Pancreas (tissue), 10 donors: ENCODE results near the gene FTO. TPM values are rescaled to one million over a fixed set of nuclear protein-coding genes. Genes with fewer than 3 reads are reported as not detected.

Experiments used
- ATAC-seq, 4 donors: fragments of 200-7000 bp; cut with Tn5 transposase; one replicate each; pipeline versions ENCODE4 v1.8.0 to v1.9.1; 2020; ENCODE audit warnings: mild to moderate bottlenecking in 4 of 4, moderate library complexity in 4 of 4
- DNase-seq, 6 donors: peaks; one replicate each; pipeline ENCODE4 v3.0.0-alpha.2; 2020
- FAIRE-seq: peaks from 2 replicates; lab custom pipeline; 2012; peaks lifted over from hg19 to GRCh38; lab: Jason Lieb, UNC
- H3K27ac ChIP-seq, 4 donors: fragments of 200-600 bp; sonication (generic); 1 replicate in 3 of 4; 2 replicates in 1 of 4; pipeline versions ENCODE4 v1.5.0 to v1.8.0; 2020
- H3K27me3 ChIP-seq, 4 donors: fragments of 200-600 bp; one replicate each; pipeline ENCODE4 v1.8.0; 2021
- H3K36me3 ChIP-seq, 3 donors: fragments of 200-600 bp; sonication (generic) in 1 of 3; one replicate each; pipeline versions ENCODE4 v1.5.0 to v1.8.0; 2020 to 2021
- H3K4me1 ChIP-seq, 3 donors: fragments of 200-600 bp; one replicate each; pipeline ENCODE4 v1.8.0; 2021
- H3K4me3 ChIP-seq, 4 donors: fragments of 200-600 bp; sonication (generic) in 2 of 4; one replicate each; pipeline versions ENCODE4 v1.5.0 to v1.8.0; 2020 to 2021
- H3K9me3 ChIP-seq, 4 donors: fragments of 200-600 bp; one replicate each; pipeline ENCODE4 v1.8.0; 2021
- CTCF ChIP-seq, 4 donors: fragments of 200-600 bp; sonication (generic) in 3 of 4; IDR thresholded peaks; one replicate each; pipeline versions ENCODE4 v1.5.0 to v1.8.0; 2021; ENCODE audit warnings: antibody characterized with exemption in 4 of 4
- WGBS, 2 donors: extraction: QIAGEN DNeasy Blood & Tissue Kit; methylation state at CpG; one replicate each; pipeline ENCODE4 v1.1.7; 2013; 5-methylcytosine and 5-hydroxymethylcytosine counted together
- intact Hi-C, 3 donors: fragments of 100-400 bp; cut with DNase I; formaldehyde crosslinking; loops; one replicate each; pipeline versions ENCODE4 v1.11.1 to v1.14.2; 2022
- polyA plus RNA-seq, 2 donors: library from polyadenylated mRNA; stranded (reverse); fragments of 200-250 nt; gene quantifications; one replicate each; pipeline ENCODE4 v1.2.3, GENCODE V29; 2013
- total RNA-seq, 6 donors: library from RNA; stranded (reverse); fragmentation: NEBNext Ultra II Directional in 4 of 6; extraction: Animal tissue kit (Norgen Biotek cat#: 25700) in 4 of 6; gene quantifications; one replicate each; pipeline versions ENCODE4 v1.2.1 to v1.2.4, GENCODE V29; 2021 to 2023
- donor health status: healthy with polysubstance abuse.
- donor health status: DM: no; HTN: no; CAD: no; lungs with moderate emphysema.
- donor health status: DM: no; HTN: no; CAD: no.
- donor health status: control.
- donor health status: control.
- donor health status: Bipolar disorder and iron deficiency.
- donor health status: DM: yes; HTN: yes; CAD: no.
- donor health status: DM: no; HTN: no; CAD: no.
- donor health status: DM: no; HTN: no; CAD: no.
- donor health status: DM: yes; HTN: yes; CAD: no.

Gene FTO
- total and polyA plus RNA-seq, 8 donors, result 7.6 to 45.0 (median 31.7) TPM

- intact Hi-C loops, result no loop called here
- no peak for FAIRE-seq
Observed at GRCh38 chr16:54165912-54166865, 462.2 kb downstream of the FTO start.

GRCh38 chr16:54169112-54169511 lies 465.2 kb downstream of the FTO start:
- H3K36me3 ChIP-seq, result no peaks in the 10 kb centered on the region
- no peaks in the 10 kb centered on the region for H3K9me3 ChIP-seq
- H3K27me3 ChIP-seq, result no peaks in the 10 kb centered on the region
- intact Hi-C loops, result no loop called here
- no peak overlapping the region for H3K27ac ChIP-seq
- ATAC-seq, result no peak
- H3K4me3 ChIP-seq, result no peak overlapping the region
- no peak for TF ChIP-seq CTCF (IDR thresholded peaks at IDR 0.05)
- H3K4me1 ChIP-seq, result peaks cover under 1 to 17% (median 6%) of the 10 kb centered on the region in 3 donors
- FAIRE-seq, result no peak
- no peak for DNase-seq
- 94 to 95% methylated on average over 5 of the region's 5 CpGs for WGBS, 2 donors

More at GRCh38 chr16:54165912-54166865, 462.2 kb downstream of the FTO start:
- WGBS, 2 donors, result 73 to 86% methylated on average over 8 of the region's 8 CpGs
- H3K4me1 ChIP-seq, result no peaks in the 10 kb centered on the region
- ATAC-seq (no peak), DNase-seq (no peak)
- no peaks in the 10 kb centered on the region for H3K27me3 ChIP-seq
- no peaks in the 10 kb centered on the region for H3K9me3 ChIP-seq
- TF ChIP-seq CTCF (IDR thresholded peaks at IDR 0.05), result no peak
- H3K27ac ChIP-seq, result no peak overlapping the region
- no peak overlapping the region for H3K4me3 ChIP-seq
- no peaks in the 10 kb centered on the region for H3K36me3 ChIP-seq

GRCh38 chr16:54171626-54172537 lies 467.9 kb downstream of the FTO start:
- TF ChIP-seq CTCF (IDR thresholded peaks at IDR 0.05), result no peak
- Histone ChIP-seq H3K36me3 (no peaks in the 10 kb centered on the region), H3K27ac (no peak overlapping the region), H3K4me1 (peaks cover 13 to 22% (median 14%) of the 10 kb centered on the region in 3 donors), H3K4me3 (peak overlapping the region in 2 of 4 donors; percentile 23 to 33), H3K27me3 (no peaks in the 10 kb centered on the region), H3K9me3 (no peaks in the 10 kb centered on the region)
- intact Hi-C loops, result no loop called here
- DNase-seq (peak in 3 of 6 donors; percentile 35 to 54 (median 35)), ATAC-seq (peak; percentile 67 to 80 (median 79)), FAIRE-seq (no peak)
- WGBS, 2 donors, result 15 to 18% methylated on average over 22 of the region's 22 CpGs

- FAIRE-seq (no peak), DNase-seq (no peak), ATAC-seq (no peak)
- no peaks in the 10 kb centered on the region for H3K36me3 ChIP-seq
- H3K4me1 ChIP-seq, result peaks cover 14 to 27% (median 16%) of the 10 kb centered on the region in 3 donors
- H3K4me3 ChIP-seq, result no peak overlapping the region
- no peak for TF ChIP-seq CTCF (IDR thresholded peaks at IDR 0.05)
- H3K27ac ChIP-seq, result no peak overlapping the region
- H3K27me3 ChIP-seq, result no peaks in the 10 kb centered on the region
- WGBS, 2 donors, result 85 to 90% methylated on average over 8 of the region's 8 CpGs
- no peaks in the 10 kb centered on the region for H3K9me3 ChIP-seq
- intact Hi-C loops, result no loop called here
Observed at GRCh38 chr16:54173490-54173889, 469.5 kb downstream of the FTO start.
